Hepatocyte (in vitro differentiated cells): ENCODE data around the gene PPM1L.

ENCODE experiments used
- EZH2phosphoT487 ChIP-seq: fragments of 200-600 bp; sonication (generic); IDR thresholded peaks from one replicate; pipeline ENCODE4 v1.6.1; 2018; ENCODE audit warnings: antibody characterized with exemption, mild to moderate bottlenecking, low read depth, moderate library complexity; ENCODE audit not compliant: unreplicated experiment, severe bottlenecking
- TF ChIP-seq, protein P1 (sequence below): fragments of 200-600 bp; sonication (generic); IDR thresholded peaks from 2 replicates; pipeline ENCODE4 v1.5.1; 2016; ENCODE audit warnings: antibody characterized with exemption, mild to moderate bottlenecking; ENCODE audit not compliant: poor library complexity

DNA sequence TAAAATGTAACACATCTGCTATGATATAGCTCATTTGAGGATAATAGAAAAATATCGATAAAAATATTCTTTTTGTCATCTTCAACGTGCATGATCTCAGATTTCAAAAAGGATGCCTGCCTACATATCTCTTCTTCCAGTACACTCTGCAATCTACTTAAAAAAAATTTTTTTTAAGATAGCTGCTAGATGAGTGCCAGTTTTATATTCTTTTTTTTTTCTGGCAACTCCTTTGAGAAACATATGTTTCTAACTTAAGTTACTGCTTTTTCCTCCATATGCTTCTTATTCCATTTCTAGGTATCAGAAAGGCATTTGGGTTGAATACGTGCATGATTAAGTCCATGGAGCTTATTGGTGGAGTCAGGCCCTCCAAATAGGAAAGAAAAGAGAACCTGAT lies 160.4 kb downstream of the PPM1L start:
- TF ChIP-seq, protein P1, sequence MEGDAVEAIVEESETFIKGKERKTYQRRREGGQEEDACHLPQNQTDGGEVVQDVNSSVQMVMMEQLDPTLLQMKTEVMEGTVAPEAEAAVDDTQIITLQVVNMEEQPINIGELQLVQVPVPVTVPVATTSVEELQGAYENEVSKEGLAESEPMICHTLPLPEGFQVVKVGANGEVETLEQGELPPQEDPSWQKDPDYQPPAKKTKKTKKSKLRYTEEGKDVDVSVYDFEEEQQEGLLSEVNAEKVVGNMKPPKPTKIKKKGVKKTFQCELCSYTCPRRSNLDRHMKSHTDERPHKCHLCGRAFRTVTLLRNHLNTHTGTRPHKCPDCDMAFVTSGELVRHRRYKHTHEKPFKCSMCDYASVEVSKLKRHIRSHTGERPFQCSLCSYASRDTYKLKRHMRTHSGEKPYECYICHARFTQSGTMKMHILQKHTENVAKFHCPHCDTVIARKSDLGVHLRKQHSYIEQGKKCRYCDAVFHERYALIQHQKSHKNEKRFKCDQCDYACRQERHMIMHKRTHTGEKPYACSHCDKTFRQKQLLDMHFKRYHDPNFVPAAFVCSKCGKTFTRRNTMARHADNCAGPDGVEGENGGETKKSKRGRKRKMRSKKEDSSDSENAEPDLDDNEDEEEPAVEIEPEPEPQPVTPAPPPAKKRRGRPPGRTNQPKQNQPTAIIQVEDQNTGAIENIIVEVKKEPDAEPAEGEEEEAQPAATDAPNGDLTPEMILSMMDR: no peak
- no peak for TF ChIP-seq EZH2phosphoT487
